Left ventricle myocardium inferior (tissue), 1 donor: ENCODE data around the gene MED12L. TPM values are rescaled to one million over a fixed set of nuclear protein-coding genes. Genes with fewer than 3 reads are reported as not detected.

Experiments
- DNase-seq: peaks from one replicate; pipeline ENCODE4 v3.0.0-alpha.2; 2020
- H3K27ac ChIP-seq: fragments of 200-600 bp; replicated peaks from 2 replicates; pipeline ENCODE4 v1.8.0; 2021
- H3K27me3 ChIP-seq: fragments of 200-600 bp; 2 replicates; pipeline ENCODE4 v1.8.0; 2021; ENCODE audit warnings: low read depth
- H3K36me3 ChIP-seq: fragments of 200-600 bp; 2 replicates; pipeline ENCODE4 v1.8.0; 2021
- H3K4me1 ChIP-seq: fragments of 200-600 bp; 2 replicates; pipeline ENCODE4 v1.8.0; 2021
- H3K4me3 ChIP-seq: fragments of 200-600 bp; 2 replicates; pipeline ENCODE4 v1.8.0; 2021; ENCODE audit warnings: mild to moderate bottlenecking, moderate library complexity
- H3K9me3 ChIP-seq: fragments of 200-600 bp; replicated peaks from 2 replicates; pipeline ENCODE4 v1.8.0; 2021
- intact Hi-C: fragments of 100-400 bp; cut with micrococcal nuclease; formaldehyde crosslinking; loops from one replicate; pipeline ENCODE4 v1.11.0; 2022
- total RNA-seq: library from RNA; stranded (reverse); fragmentation: NEBNext Ultra II Directional; extraction: Animal tissue kit (Norgen Biotek cat#: 25700); gene quantifications from one replicate; pipeline ENCODE4 v1.2.1, GENCODE V29; 2021
- TF ChIP-seq, protein P1 (sequence below): fragments of 200-600 bp; IDR thresholded peaks from 2 replicates; pipeline ENCODE4 v1.8.0; 2021; ENCODE audit warnings: antibody characterized with exemption, mild to moderate bottlenecking, borderline replicate concordance
- donor health status: DM: no; HTN: yes; CAD: no; lungs with severe emphysema.

The MED12L gene
- total RNA-seq, 1 donor from 2014 or later = 0.82 TPM

DNA sequence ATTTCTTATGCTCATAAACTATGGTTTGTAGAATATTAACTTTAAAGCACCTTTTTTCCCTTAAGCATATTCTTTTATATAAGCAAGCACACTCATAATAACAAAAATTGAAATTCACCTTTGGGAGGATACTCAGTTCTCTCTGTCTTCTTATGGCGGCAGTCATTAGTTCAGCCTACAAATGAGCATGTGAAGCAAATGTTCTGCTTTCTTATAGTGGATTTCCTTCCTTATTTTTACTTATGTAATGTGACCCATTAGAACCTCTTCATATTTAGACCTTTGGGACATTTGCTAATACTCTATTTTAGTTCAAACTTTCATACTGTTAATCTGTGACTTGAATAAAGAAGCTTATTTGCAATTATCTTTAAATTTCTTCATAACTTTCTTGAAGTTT is 243.9 kb downstream of the MED12L start, which contains the start of gene P2RY13:
Gene P2RY13, minus strand, starts transcription at position 187 of the 400 bp plus-strand sequence. Its CDS starts 21 bp downstream, at position 166.
- TF ChIP-seq, protein P1, sequence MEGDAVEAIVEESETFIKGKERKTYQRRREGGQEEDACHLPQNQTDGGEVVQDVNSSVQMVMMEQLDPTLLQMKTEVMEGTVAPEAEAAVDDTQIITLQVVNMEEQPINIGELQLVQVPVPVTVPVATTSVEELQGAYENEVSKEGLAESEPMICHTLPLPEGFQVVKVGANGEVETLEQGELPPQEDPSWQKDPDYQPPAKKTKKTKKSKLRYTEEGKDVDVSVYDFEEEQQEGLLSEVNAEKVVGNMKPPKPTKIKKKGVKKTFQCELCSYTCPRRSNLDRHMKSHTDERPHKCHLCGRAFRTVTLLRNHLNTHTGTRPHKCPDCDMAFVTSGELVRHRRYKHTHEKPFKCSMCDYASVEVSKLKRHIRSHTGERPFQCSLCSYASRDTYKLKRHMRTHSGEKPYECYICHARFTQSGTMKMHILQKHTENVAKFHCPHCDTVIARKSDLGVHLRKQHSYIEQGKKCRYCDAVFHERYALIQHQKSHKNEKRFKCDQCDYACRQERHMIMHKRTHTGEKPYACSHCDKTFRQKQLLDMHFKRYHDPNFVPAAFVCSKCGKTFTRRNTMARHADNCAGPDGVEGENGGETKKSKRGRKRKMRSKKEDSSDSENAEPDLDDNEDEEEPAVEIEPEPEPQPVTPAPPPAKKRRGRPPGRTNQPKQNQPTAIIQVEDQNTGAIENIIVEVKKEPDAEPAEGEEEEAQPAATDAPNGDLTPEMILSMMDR = no peak
- Histone ChIP-seq H3K27me3 (no peaks in the 10 kb centered on the region), H3K27ac (peak within 1 kb of the TSS; percentile 34), H3K4me1 (no peaks in the 10 kb centered on the region), H3K36me3 (no peaks in the 10 kb centered on the region), H3K9me3 (no peaks in the 10 kb centered on the region), H3K4me3 (peak within 1 kb of the TSS; percentile 36)
- DNase-seq = no peak
- intact Hi-C loops = no loop called here

DNA sequence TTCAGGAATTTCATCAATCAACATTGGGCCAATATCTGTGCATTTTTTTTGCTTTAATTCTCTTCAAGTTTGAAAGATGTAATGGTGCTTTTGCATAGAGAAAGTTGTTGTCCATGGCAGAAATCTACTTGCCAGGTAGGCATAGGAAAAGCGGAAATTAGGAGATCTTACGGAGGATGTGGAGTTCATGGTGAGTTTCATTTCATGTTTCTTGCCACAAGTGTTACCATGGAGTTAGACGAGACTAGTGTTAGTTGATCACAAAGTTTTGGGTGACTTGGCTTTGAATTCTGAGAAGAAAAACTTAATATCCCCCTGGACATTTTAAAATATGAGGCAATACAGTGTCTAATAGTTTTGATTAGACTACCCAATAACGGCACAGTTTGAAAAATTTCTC is 244.9 kb downstream of the MED12L start:
- H3K4me1 ChIP-seq = no peaks in the 10 kb centered on the region
- no peak overlapping the region for H3K4me3 ChIP-seq
- H3K36me3 ChIP-seq = no peaks in the 10 kb centered on the region
- no peak overlapping the region for H3K27ac ChIP-seq
- H3K27me3 ChIP-seq = no peaks in the 10 kb centered on the region
- intact Hi-C loops = no loop called here
- TF ChIP-seq, protein P1 = no peak
- DNase-seq = no peak
- H3K9me3 ChIP-seq = no peaks in the 10 kb centered on the region

DNA sequence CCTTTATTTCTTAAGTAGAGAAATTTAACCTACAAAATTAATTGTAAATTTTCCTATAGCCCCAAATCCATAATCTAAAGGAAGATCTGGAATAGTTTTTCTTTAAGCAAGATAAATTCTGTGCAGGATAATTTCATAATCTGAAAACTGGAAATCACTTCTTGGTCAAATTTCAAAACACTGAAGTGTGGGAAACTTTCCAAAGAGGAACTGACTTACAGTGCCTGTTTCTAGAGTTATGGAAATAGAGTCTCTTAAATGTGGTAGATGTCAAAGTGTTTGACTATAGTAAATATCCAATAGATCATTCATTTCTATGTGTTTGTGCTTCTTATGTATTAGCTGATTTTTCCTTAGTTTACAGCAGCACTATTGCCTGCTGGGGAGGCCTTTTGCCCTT is 245.4 kb downstream of the MED12L start:
- no peaks in the 10 kb centered on the region for H3K9me3 ChIP-seq
- no peaks in the 10 kb centered on the region for H3K27me3 ChIP-seq
- H3K36me3 ChIP-seq = no peaks in the 10 kb centered on the region
- H3K27ac ChIP-seq = no peak overlapping the region
- no peaks in the 10 kb centered on the region for H3K4me1 ChIP-seq
- intact Hi-C loops = no loop called here
- TF ChIP-seq, protein P1 = no peak
- DNase-seq = no peak
- H3K4me3 ChIP-seq = no peak overlapping the region

DNA sequence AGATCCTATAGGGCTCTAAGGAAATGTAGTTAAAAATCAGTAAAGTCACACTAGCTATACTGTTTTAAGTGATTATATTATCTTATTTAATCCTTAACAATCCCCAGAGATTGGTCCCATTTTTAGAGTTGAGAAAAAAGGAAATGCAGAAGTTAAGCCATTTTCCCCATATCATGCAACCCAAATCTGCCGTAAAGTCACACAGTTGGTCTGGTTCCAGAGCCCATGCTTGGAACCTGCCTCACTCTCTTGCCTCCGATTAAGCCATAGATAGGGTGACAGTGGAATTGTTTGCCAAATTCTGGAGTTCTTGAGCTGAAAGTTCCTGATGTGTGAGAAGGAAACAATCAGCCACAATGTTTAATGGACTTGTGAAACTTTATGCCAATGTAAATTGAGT is 246.2 kb downstream of the MED12L start:
- DNase-seq = no peak
- H3K27me3 ChIP-seq = no peaks in the 10 kb centered on the region
- no peak overlapping the region for H3K27ac ChIP-seq
- H3K4me3 ChIP-seq = no peak overlapping the region
- intact Hi-C loops = no loop called here
- no peaks in the 10 kb centered on the region for H3K36me3 ChIP-seq
- no peaks in the 10 kb centered on the region for H3K4me1 ChIP-seq
- H3K9me3 ChIP-seq = no peaks in the 10 kb centered on the region
- TF ChIP-seq, protein P1 = no peak

DNA sequence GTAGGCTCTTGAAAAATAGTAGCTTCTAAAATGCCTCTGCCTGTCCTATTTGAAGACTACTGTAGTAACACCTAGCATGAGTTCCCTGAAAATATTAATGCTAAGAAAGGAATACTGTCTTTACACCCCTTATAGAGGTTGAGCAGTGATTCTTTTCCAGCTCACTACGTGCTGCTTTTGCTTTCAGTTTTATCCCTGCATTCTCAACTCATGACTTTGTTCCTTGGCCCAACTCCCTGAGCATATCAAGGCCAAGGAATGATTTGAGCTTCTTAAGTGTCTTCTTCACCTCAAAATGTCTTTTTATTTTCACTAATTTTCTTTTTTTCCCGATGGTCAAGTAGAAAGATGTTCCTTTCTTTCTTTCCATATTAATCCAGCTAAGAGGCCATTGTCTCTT is 260.4 kb downstream of the MED12L start:
- no peak for DNase-seq
- Histone ChIP-seq H3K27me3 (no peaks in the 10 kb centered on the region), H3K27ac (peak overlapping the region; percentile 50), H3K4me1 (no peaks in the 10 kb centered on the region), H3K9me3 (no peaks in the 10 kb centered on the region), H3K4me3 (peak overlapping the region; percentile 26), H3K36me3 (no peaks in the 10 kb centered on the region)
- intact Hi-C loops = no loop called here
- TF ChIP-seq, protein P1 = no peak

DNA sequence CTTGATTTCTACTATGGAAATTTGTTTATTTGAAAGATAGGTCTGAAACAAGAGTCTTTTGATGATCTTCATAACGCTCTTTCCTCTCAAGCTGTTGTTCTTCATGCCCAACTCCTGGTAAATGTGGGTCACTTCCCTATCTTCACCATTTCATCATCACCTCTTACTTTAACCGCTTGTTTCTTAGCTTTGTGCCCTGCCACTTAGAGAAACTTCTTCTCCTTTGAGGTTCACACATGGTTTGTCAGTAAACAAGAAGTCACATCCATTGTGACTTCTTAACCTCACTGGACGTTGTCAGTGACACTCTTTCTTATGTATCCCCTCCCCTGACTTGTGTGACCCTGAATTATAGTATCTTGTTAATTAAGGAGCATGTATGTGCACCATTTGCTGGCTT is 260.8 kb downstream of the MED12L start:
- Histone ChIP-seq H3K27me3 (no peaks in the 10 kb centered on the region), H3K9me3 (no peaks in the 10 kb centered on the region), H3K36me3 (no peaks in the 10 kb centered on the region), H3K27ac (peak overlapping the region; percentile 50), H3K4me3 (no peak overlapping the region), H3K4me1 (no peaks in the 10 kb centered on the region)
- DNase-seq = no peak
- intact Hi-C loops = no loop called here
- TF ChIP-seq, protein P1 = no peak
